Measurements from ENCODE around the gene ARSG.

ARSG gene

GRCh38 chr17:68455901-68456338, 164.6 kb downstream of the ARSG start:
- TF ChIP-seq CTCF (IDR thresholded peaks at IDR 0.05; ENCODE audit: low read depth, low read length), result no peak
- Histone ChIP-seq H3K9me3 (ENCODE audit: severe bottlenecking) (no peaks in the 10 kb centered on the region), H3K27ac (no peak overlapping the region), H3K4me3 (ENCODE audit: low read depth, low read length) (no peak overlapping the region), H3K27me3 (ENCODE audit: insufficient read depth, low read depth, severe bottlenecking) (no peaks in the 10 kb centered on the region), H3K36me3 (no peaks in the 10 kb centered on the region)
- no peak for DNase-seq

GRCh38 chr17:68456339-68457167, 165.3 kb downstream of the ARSG start:
- no peak for TF ChIP-seq CTCF (IDR thresholded peaks at IDR 0.05; ENCODE audit: low read depth, low read length)
- peak overlapping the region; percentile 67 for H3K4me3 ChIP-seq (ENCODE audit: low read depth, low read length)
- no peaks in the 10 kb centered on the region for H3K9me3 ChIP-seq (ENCODE audit: severe bottlenecking)
- H3K36me3 ChIP-seq, result no peaks in the 10 kb centered on the region
- no peak overlapping the region for H3K27ac ChIP-seq
- DNase-seq, result peak; percentile 72
- H3K27me3 ChIP-seq (ENCODE audit: insufficient read depth, low read depth, severe bottlenecking), result no peaks in the 10 kb centered on the region

- Histone ChIP-seq H3K27me3 (ENCODE audit: insufficient read depth, low read depth, severe bottlenecking) (no peaks in the 10 kb centered on the region), H3K4me3 (ENCODE audit: low read depth, low read length) (peak within 1 kb of the TSS; percentile 67), H3K27ac (0 out of 2 replicates have a peak within 1 kb of the TSS, but pooled peaks have one; percentile 17), H3K9me3 (ENCODE audit: severe bottlenecking) (no peaks in the 10 kb centered on the region), H3K36me3 (no peaks in the 10 kb centered on the region)
- DNase-seq, result peak; percentile 71
- TF ChIP-seq CTCF (IDR thresholded peaks at IDR 0.05; ENCODE audit: low read depth, low read length), result no peak
Measured at GRCh38 chr17:68457168-68457538, 165.9 kb downstream of the ARSG start, which contains the start of gene WIPI1. WIPI1 (minus strand) TSS chr17:68457496; CDS start chr17:68457421, 75 bp downstream.

- peak; percentile 99 for DNase-seq
Measured at GRCh38 chr17:68457539-68458259, 166.4 kb downstream of the ARSG start.

More at GRCh38 chr17:68457539-68458259, 166.4 kb downstream of the ARSG start:
- Histone ChIP-seq H3K27me3 (ENCODE audit: insufficient read depth, low read depth, severe bottlenecking) (no peaks in the 10 kb centered on the region), H3K9me3 (ENCODE audit: severe bottlenecking) (no peaks in the 10 kb centered on the region), H3K27ac (no peak overlapping the region), H3K36me3 (no peaks in the 10 kb centered on the region), H3K4me3 (ENCODE audit: low read depth, low read length) (peak overlapping the region; percentile 47)
- TF ChIP-seq CTCF (IDR thresholded peaks at IDR 0.05; ENCODE audit: low read depth, low read length), result no peak
